ENCODE measurements around the gene VPS18.

VPS18 gene

DNA sequence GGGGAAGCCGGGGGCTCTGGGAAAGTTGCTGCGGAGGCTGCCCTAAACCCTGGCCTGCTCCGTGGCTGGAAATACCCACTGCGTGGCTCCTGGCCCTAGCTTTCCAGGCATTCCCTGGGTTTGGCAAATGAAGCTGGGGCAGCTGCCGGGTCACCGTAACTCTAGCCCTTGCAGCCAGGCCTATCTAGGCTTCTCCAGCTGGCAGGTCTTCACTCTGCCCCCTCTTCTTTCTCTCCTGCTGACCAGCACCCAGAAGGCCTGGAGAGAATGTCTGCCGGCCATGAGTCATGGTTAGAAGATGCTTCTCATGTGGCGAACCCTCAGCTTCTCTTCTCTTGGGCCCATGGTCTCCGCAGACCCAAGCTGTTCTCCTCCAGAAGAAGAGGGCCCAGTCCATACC is 29.3 kb downstream of the VPS18 start:
- DNase-seq (ENCODE audit: low read depth): no peak

DNA sequence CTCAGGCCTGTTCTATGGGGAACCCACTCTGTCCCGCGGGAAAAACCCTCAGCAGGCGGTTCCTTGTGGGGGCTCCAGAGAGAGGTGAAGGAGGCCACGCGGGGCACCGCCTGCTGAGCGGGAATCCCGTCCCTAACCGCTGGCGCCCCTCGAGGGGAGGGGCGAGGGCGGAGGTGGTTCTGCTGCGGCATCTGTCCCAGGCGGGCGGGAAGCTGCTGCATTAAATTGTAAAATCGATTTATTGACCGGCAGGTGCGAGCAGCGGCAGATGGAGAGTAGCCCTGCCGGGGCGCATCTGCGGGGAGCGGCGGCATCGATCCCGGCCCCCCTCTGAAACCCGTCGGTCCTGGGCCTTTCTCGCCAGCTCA is 31.2 kb downstream of the VPS18 start:
- no peak for DNase-seq (ENCODE audit: low read depth)

DNA sequence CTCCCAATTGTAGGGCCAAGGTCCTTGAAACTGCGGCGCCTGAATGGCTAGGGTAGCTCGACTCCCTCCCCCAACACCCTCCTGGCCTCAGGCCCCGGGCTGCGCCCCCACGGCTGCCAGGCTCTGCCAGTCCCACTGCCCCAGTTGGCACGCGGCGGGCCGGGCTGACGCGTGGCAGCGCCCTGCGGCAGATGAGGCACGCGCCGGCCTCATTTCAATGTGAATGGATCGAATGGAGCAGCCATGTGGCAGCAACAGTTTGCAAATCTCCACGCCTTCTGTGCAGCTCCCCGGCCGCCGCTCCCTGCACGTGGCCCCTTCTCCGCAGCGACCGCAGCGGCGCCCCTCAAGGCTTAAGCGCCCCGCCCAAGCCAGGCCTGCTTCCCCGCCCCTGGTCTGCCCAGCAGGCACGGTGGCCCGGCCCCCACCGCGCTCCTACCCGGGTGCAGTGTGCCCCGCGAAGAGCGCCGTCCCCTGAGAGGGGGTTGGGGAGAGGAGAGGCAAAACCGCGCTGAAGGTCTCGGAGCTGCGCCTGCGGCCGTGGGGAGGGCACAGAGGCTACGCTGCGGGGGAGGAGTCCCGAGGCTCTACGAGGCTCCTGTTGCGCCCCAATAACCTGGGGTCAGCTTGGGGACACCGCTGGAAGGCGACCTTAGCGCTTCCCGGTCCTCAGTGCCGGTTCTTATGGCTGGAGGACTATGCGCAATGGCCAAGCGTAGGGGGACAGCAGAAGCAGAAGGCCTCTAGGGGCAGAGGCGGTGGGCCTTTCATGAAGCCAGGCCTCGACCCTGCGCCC is 31.8 kb downstream of the VPS18 start:
- DNase-seq (ENCODE audit: low read depth): no peak

DNA sequence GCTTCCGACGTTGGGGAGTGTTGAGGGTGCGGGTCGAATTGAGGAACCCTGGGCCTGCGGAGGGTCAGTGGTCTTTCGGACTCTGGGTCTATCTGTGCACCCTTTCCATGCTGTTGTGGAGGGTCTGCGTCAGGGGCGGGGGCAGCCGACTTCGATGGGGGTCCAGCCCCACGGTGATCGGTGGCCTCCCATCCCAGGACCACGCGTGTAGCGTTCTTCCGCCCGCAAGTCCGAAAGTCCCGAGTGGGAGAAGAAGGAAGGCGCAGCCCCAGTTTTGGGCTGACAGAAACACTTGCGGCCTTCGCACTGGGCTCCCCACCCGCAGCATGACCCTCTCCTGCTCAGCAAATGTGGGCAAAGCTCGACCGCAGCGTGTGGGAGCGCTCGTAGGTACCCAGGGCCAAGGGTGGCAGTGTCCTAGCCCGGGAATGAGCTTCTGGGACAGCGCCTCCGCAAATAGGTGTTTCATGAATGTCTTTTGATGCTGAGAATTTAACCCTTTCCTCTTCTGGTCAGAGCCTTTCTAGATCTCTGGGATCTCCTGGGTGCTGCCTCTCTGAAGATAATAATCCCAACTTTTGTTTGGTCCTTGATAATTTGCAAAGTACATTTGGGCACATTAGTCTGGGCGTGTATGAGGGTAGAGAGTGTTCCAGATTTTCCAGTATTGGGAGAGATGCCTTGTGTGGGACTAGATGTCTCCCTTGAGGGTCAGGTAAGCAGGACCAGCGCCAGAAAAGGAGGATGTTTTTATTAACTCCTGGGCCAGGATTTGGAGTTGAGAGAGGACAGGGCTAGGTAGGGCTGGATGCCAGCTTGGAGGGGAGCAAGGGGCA is 32.6 kb downstream of the VPS18 start:
- DNase-seq (ENCODE audit: low read depth): no peak

DNA sequence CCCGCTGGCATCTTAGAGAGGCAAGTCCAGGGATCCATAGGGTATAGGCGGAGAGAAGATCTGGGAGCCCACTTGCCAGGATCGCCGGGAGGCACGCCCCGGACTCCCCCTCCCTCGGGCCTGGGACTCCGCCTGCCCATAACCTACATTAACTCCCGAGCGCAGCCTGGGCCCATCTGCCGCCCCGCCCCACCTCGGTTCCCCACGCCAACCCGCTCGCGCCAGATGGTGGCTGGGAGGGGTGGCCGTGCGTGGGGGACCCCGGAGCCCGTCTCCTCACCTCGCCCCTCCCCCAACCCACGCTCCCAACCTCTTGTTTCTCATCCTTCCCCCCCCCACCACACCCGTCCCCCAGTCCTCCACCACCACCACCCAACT is 33.2 kb downstream of the VPS18 start:
- no peak for DNase-seq (ENCODE audit: low read depth)

DNA sequence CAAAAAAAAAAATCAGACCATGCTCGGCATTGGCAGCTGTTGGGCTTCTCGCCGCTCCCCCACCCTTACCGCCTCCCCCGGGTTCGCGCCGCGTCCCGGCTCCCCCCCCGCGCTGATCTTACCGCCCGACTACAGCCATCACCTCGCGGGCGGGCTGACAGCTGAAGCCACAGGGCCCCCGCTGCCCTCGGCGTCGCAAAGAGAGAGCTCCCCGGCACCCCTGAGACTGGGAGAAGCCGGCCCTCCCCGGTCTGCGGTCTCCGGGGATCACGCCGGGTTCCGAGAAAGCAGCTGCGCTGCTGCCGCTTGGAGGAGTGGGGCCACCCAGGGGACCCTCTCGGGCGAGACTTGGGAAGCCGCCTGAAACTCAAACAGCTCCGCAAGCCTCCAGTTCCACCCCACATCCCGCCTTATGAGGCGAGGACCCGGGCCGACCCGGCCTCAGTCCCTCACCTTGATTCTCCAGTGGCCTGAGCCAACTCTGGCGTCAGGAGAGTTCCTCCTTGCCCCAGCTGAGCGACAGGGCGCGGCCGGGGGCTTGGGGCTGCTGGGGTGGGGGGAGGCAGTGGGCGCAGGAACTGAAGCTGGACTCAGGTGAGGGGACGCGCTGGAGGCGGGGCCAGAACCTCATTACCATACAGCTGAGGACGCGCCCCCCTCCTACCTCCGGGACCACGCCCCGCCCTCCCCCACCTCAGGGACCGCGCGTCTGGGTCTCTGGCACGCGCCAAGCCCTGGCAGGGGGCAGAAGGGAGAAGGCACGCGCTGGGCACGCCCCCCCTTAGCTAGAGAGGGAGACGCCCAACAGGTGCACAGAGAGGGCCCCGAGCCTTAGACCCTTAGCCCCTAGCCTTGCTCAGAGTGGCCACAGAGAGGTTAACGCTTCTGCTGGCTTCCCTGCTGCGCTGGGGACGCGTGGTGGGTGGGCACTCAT is 33.9 kb downstream of the VPS18 start:
- no peak for DNase-seq (ENCODE audit: low read depth)

DNA sequence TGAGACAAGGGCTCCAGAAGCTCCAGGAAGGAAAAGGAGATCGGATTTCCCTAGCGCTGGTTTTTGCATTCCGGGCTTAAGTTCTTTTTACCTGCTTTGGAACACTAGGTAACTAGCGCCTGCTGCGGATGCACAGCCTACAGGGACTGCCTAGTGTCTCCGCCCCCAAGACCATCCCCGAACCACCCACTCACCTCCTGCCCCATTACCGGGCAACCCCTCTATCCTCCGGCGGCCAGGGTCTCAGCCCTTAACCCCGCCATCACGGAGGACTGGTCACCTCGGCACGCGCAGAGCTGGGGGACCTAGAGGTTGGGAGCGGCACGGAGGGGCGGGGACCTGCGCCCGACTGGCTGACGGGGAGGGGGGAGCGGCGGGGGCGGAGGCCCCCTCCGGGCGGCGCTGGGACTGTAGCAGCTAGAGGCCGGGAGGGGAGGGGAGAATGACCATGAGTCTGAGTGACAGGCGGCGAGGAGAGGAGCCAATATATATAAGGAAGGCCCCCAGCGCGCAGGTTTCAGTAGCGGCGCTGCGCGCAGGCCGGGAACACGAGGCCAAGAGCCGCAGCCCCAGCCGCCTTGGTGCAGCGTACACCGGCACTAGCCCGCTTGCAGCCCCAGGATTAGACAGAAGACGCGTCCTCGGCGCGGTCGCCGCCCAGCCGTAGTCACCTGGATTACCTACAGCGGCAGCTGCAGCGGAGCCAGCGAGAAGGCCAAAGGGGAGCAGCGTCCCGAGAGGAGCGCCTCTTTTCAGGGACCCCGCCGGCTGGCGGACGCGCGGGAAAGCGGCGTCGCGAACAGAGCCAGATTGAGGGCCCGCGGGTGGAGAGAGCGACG is 34.8 kb downstream of the VPS18 start, which contains the start of gene DLL4:
Gene DLL4 (plus strand): TSS at position 520 of the 839 bp plus-strand sequence. CDS start 329 bp downstream, outside the sequence.
- DNase-seq (ENCODE audit: low read depth): peak; percentile 72

DNA sequence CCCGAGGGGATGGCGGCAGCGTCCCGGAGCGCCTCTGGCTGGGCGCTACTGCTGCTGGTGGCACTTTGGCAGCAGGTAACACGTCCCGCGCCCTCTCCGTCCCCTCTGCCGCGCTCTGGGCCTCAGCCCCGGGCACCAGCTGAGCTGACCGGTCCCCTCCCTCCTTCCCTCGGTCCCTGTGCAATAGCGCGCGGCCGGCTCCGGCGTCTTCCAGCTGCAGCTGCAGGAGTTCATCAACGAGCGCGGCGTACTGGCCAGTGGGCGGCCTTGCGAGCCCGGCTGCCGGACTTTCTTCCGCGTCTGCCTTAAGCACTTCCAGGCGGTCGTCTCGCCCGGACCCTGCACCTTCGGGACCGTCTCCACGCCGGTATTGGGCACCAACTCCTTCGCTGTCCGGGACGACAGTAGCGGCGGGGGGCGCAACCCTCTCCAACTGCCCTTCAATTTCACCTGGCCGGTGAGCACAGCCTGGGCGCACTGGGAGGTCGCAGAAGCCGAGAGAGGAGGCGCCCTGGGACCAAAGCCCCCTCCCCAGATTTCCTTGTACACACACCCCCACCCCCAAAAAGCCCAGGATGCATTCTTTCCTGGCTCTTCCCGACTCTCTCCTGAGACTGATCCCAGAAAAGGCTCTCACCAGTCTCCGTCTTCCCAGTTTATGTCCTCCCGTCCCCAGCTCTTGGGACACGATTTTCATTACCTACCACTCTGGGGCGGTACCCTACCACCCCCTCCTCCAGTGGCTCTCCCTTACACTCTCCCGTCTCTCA is 35.6 kb downstream of the VPS18 start:
- peak; percentile 68 for DNase-seq (ENCODE audit: low read depth)

DNA sequence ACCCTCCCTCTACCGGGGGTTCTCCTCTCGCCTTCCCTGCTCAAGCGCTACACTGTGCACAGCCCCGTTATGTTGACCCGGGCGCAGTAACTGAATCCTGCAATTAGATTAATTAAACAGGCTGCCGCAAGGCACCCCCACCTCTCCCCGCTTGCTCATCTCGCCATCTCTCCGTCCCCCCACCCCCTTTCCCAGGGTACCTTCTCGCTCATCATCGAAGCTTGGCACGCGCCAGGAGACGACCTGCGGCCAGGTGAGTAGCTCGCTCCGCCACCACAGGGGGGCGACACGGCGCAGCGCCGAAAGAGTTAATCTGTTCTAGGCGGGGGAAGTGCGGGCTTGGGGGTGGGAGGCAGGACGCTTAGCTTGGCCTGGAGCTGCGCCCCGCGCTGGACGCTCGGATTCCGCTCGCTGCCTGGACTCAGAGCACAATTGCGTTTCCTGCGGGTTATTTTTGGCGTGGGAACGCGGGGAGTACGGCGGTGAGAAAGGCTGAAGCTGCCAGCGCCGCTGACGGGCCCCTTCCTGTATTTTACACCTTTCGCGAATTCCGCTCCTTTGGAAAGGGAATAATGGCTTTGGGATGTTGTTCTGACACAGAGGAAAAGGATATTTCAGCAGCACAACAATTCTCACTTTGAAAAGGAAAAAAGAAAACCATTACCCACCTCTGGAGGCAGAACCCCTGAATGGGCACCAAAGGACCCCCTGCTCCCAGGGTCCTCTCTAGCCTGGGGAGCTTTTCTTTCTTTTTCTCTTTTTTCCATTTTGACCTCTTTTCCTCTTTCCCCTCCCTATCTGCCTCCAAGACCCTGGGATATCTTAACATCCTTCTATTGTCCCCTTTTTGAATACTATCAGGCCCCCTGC is 36.4 kb downstream of the VPS18 start:
- DNase-seq (ENCODE audit: low read depth): peak; percentile 58

DNA sequence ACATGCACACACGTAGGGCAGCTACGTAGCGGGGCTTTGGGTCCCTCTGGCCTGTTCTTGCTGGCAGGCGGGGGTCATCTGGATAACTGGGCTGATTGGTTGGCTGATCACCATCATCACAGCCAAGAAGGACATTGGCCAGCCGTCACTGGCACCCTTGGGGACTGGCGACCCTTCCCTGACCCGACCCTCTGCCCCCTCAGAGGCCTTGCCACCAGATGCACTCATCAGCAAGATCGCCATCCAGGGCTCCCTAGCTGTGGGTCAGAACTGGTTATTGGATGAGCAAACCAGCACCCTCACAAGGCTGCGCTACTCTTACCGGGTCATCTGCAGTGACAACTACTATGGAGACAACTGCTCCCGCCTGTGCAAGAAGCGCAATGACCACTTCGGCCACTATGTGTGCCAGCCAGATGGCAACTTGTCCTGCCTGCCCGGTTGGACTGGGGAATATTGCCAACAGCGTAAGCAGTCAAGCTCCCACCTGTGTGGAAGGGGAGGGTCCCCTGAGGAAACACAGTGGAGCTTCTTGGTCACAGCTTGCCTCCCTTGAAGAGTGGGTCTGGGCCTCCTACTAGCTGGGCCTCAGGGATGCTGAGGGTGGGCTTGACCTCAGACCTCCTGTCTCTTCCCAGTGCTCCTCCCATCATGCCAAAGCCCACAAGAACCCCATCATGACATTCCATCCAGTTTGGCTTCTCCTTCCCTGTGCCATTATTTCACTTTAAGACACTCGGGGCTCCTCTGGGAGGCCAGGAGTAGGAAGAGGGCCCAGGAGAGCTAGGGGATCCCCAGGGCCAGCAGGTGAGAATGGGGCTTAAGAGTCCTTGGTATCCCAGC is 37.3 kb downstream of the VPS18 start:
- no peak for DNase-seq (ENCODE audit: low read depth)

DNA sequence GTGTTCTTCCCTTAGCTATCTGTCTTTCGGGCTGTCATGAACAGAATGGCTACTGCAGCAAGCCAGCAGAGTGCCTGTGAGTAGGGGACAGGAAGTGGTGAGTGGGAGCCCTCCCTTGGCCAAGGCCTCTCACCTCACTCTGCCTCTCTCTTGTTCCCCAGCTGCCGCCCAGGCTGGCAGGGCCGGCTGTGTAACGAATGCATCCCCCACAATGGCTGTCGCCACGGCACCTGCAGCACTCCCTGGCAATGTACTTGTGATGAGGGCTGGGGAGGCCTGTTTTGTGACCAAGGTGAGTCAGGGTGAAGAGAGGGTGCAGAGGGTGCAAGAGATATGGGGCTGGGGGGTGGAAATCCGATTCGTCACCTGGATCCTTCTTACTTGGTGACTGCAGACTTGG is 37.9 kb downstream of the VPS18 start:
- DNase-seq (ENCODE audit: low read depth): no peak

DNA sequence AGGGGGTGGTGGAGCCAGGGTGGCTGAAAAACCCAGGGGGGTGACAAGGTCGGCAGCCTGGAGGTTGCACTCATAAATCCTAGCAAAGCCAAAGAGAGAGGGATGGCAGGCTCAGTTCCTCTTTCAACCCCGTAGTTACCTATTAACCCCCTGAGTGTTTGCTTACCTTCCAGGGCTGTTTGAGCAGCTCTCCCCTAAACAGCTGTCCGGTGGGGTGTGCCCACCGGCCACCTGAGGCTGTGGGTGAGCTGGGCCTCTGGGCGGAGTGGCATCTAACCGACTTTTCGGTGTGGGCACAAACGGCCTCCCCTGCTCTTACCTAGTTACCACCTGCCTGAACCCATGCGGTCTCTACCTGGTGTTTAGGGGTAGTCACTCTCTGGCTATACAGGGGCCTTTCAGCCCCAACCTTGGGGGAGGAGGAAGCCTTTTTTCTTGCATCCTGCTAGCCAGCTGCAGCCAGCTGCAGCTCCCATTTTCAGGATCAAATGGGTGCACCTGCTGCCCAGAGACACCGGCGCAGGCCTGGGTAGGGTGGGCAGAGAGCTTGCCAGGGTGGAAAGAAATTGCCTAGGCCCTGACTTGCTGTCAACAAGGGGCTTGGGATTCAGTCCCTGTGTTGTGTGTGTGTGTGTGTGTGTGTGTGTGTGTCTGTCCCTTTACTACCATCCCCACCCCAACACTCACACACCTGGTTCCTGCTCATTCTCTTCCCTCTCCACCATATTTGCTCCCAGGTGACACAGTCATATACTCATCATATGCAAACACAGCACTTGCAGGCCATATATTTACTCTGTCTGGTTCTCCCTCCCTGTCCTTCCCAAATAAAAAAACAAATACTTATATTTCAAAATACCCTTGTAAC is 38.6 kb downstream of the VPS18 start:
- no peak for DNase-seq (ENCODE audit: low read depth)

DNA sequence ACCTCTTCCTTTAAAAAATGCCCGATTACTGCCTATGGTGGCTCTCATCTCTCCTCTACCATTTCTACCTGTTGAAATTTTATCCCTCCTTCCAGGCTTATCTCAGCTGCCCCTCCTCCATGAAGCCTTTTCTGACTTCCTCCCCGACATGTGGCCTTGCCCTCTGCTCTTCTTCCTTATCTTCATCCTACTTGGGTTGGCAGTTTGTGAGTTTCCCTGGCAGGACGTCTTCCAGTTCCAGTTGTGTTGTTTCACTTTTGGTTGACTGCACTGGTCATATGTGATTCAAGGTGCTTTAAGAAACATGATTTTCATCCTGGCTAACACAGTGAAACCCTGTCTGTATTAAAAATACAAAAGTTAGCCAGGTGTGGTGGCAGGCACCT is 39.3 kb downstream of the VPS18 start:
- DNase-seq (ENCODE audit: low read depth): no peak

DNA sequence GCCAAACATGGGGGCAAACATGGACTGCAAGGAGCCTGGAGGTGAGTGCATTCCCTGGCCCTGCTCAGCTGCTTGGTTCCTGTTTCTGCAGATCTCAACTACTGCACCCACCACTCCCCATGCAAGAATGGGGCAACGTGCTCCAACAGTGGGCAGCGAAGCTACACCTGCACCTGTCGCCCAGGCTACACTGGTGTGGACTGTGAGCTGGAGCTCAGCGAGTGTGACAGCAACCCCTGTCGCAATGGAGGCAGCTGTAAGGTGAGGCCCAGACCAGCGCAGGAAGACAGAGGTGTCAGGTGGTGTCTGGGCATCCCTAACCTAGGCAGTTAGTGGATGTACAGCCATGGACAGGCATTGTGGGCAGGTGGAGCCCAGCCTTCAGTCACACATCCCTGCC is 40.2 kb downstream of the VPS18 start:
- DNase-seq (ENCODE audit: low read depth): no peak

DNA sequence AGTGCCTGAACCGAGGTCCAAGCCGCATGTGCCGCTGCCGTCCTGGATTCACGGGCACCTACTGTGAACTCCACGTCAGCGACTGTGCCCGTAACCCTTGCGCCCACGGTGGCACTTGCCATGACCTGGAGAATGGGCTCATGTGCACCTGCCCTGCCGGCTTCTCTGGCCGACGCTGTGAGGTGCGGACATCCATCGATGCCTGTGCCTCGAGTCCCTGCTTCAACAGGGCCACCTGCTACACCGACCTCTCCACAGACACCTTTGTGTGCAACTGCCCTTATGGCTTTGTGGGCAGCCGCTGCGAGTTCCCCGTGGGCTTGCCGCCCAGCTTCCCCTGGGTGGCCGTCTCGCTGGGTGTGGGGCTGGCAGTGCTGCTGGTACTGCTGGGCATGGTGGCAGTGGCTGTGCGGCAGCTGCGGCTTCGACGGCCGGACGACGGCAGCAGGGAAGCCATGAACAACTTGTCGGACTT is 42.0 kb downstream of the VPS18 start:
- DNase-seq (ENCODE audit: low read depth): no peak

DNA sequence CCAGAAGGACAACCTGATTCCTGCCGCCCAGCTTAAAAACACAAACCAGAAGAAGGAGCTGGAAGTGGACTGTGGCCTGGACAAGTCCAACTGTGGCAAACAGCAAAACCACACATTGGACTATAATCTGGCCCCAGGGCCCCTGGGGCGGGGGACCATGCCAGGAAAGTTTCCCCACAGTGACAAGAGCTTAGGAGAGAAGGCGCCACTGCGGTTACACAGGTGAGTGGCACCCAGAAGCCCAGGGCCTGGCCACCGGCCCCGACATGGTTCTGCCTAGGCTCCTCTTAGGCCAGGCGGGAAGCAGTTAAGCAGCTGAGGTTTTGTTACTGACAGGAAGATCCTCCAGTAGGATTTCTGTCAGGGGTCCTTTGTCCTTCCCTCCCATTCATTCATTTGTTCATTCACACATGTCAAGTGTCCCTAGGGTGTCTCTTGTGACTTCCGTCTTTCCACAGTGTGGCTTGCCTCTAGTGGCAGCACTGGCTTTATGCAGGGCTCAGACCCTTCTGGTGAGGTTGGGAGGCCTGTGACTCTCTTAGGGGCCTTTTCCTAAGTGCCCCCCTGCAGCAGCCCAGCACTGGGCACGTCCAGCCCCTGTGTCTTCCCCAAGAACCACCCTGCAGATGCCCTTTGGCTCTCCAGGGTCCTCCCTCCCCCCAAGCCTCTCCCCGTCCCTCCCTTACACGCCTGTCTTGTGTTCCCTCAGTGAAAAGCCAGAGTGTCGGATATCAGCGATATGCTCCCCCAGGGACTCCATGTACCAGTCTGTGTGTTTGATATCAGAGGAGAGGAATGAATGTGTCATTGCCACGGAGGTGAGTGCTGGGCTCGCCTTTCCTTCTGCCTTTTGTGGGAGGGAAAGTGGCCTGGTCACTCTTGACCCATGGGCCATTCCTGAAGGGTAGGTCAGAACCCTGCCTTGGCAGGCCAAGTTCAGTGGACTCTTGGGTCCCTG is 42.7 kb downstream of the VPS18 start:
- no peak for DNase-seq (ENCODE audit: low read depth)

Measured in ELR (cell line).